K562 (cell line): ENCODE results near the gene GFRA1. TPM values are rescaled to one million over a fixed set of nuclear protein-coding genes. Genes with fewer than 3 reads are reported as not detected.

Experiments
- ATAC-seq: fragments of 200-7000 bp; cut with Tn5 transposase; 3 replicates; pipeline ENCODE4 v1.9.1; 2020; ENCODE audit warnings: moderate library complexity
- BruUV-seq: library from RNA; stranded (reverse); fragments of 400-500 nt; replicated peaks from 2 replicates; lab custom pipeline; 2021; lab: Mats Ljungman, UMichigan
- CTCF ChIA-PET: fragments of 300-600 bp; formaldehyde crosslinking; extraction: SDS; loops from one replicate; lab custom pipeline; 2021; ENCODE audit warnings: low intra/inter-chr PET ratio; lab: Yijun Ruan, JAX
- POLR2A ChIA-PET: fragments of 300-600, 350-650 bp; sonication (Branson Sonifier 250); formaldehyde crosslinking; extraction: SDS; loops from one replicate; lab custom pipeline; 2021; ENCODE audit warnings: antibody characterized with exemption, inconsistent platforms; lab: Yijun Ruan, JAX
- DNase-seq, 4 experiments: peaks; one replicate each; pipeline versions ENCODE4 v3.0.0 to v3.0.0-alpha.2; 2011 to 2018; ENCODE audit warnings: low spot score in 3 of 4, mixed read lengths in 3 of 4; ENCODE audit errors: extremely low read depth in 1 of 4
- FAIRE-seq: peaks from 2 replicates; lab custom pipeline; 2011; peaks lifted over from hg19 to GRCh38; lab: Jason Lieb, UNC
- H2AFZ ChIP-seq: 2 replicates; pipeline ENCODE4 v1.6.0; 2011; ENCODE audit warnings: low read depth, low read length, control low read depth, inconsistent platforms
- H3K27ac ChIP-seq: fragments of 200-600 bp; 3 replicates; pipeline ENCODE4 v1.8.0; 2011; ENCODE audit warnings: low read depth, mild to moderate bottlenecking, control low read depth, inconsistent platforms, low read length, moderate library complexity, mixed read lengths; ENCODE audit errors: extremely low read depth
- H3K27me3 ChIP-seq, 2 experiments: fragments of 300-600 bp in 1 of 2; 2 replicates in 1 of 2; 3 replicates in 1 of 2; pipeline versions ENCODE4 v1.6.0 to v1.8.0; 2011; ENCODE audit warnings: inconsistent platforms in 2 of 2, low read length in 2 of 2, mild to moderate bottlenecking in 1 of 2, mixed read lengths in 1 of 2, moderate library complexity in 1 of 2; ENCODE audit not compliant: control insufficient read depth in 2 of 2, insufficient read depth in 2 of 2
- H3K36me3 ChIP-seq: fragments of 300-600 bp; 3 replicates; pipeline ENCODE4 v1.8.0; 2011; ENCODE audit warnings: mild to moderate bottlenecking, low read length, inconsistent platforms; ENCODE audit not compliant: control insufficient read depth, insufficient read depth
- H3K4me1 ChIP-seq, 2 experiments: fragments of 200-600 bp in 1 of 2; replicated peaks in 1 of 2; 2 replicates in 1 of 2; 3 replicates in 1 of 2; pipeline versions ENCODE4 v1.5.1 to v1.8.0; 2011; ENCODE audit warnings: inconsistent platforms in 2 of 2, low read length in 2 of 2, mild to moderate bottlenecking in 1 of 2, mixed read lengths in 1 of 2, moderate library complexity in 1 of 2; ENCODE audit not compliant: control insufficient read depth in 2 of 2, insufficient read depth in 2 of 2
- H3K4me2 ChIP-seq: 2 replicates; pipeline ENCODE4 v1.6.1; 2011; ENCODE audit warnings: low read length, control low read depth, inconsistent platforms, mixed read lengths; ENCODE audit not compliant: insufficient read depth
- H3K4me3 ChIP-seq: fragments of 200-600 bp; sonication (generic), shearing (Covaris generic); 2 replicates; pipeline ENCODE4 v1.5.1; 2016; ENCODE audit warnings: control low read depth, inconsistent platforms
- H3K79me2 ChIP-seq: fragments of 200-600 bp; 3 replicates; pipeline ENCODE4 v1.8.0; 2011; ENCODE audit warnings: low read length, inconsistent platforms; ENCODE audit not compliant: control insufficient read depth, insufficient read depth
- H3K9ac ChIP-seq, 2 experiments: 2 replicates each; pipeline versions ENCODE4 v1.6.0 to v1.6.1; 2011; ENCODE audit warnings: low read depth in 2 of 2, low read length in 2 of 2, control low read depth in 1 of 2, inconsistent platforms in 1 of 2, mild to moderate bottlenecking in 1 of 2, mixed read lengths in 1 of 2; ENCODE audit not compliant: insufficient read depth in 1 of 2
- H3K9me1 ChIP-seq: one replicate; pipeline ENCODE4 v1.6.0; 2011; ENCODE audit warnings: inconsistent platforms, mild to moderate bottlenecking, low read length, moderate library complexity; ENCODE audit not compliant: control insufficient read depth, insufficient read depth
- H3K9me3 ChIP-seq: replicated peaks from 2 replicates; pipeline ENCODE4 v1.5.1; 2011; ENCODE audit warnings: low read depth, low read length, inconsistent platforms; ENCODE audit not compliant: control insufficient read depth, insufficient read depth
- H4K20me1 ChIP-seq: replicated peaks from 2 replicates; pipeline ENCODE4 v1.6.1; 2011; ENCODE audit warnings: low read length, inconsistent platforms, mixed read lengths; ENCODE audit not compliant: control insufficient read depth, insufficient read depth
- CTBP1 ChIP-seq: fragments of 450-650 bp; IDR thresholded peaks from 2 replicates; pipeline ENCODE4 v1.6.1; 2016; ENCODE audit warnings: borderline replicate concordance
- TCFL5 ChIP-seq: fragments of 250-450 bp; sonication (Bioruptor Pico); conservative IDR thresholded peaks from 2 replicates; pipeline ENCODE4 v1.6.1; 2021; ENCODE audit warnings: mild to moderate bottlenecking, moderate library complexity, matching md5 sums
- ZBTB49 ChIP-seq: sonication (generic); formaldehyde crosslinking; IDR thresholded peaks from 2 replicates; pipeline ENCODE4 v1.8.0; 2022; ENCODE audit warnings: missing genetic modification reagents, mild to moderate bottlenecking, borderline replicate concordance
- ZNF224 ChIP-seq: sonication (generic); formaldehyde crosslinking; IDR thresholded peaks from 2 replicates; pipeline ENCODE4 v1.8.0; 2022; ENCODE audit warnings: mild to moderate bottlenecking, missing genetic modification reagents
- WGBS: fragments of 100-300 bp; shearing (Covaris generic); methylation state at CpG from one replicate; pipeline ENCODE4 v1.1.6; 2016; ENCODE audit warnings: low coverage, mixed read lengths; ENCODE audit not compliant: insufficient coverage; ENCODE audit errors: missing lambda C conversion rate; 5-methylcytosine and 5-hydroxymethylcytosine counted together
- in situ Hi-C: fragments of 300-500 bp; cut with MboI; formaldehyde crosslinking; loops from 4 replicates; pipeline ENCODE4 v1.15.0; 2018; ENCODE audit warnings: inconsistent platforms, mixed read lengths
- intact Hi-C: fragments of 100-400 bp; cut with micrococcal nuclease; formaldehyde crosslinking; loops from 2 replicates; pipeline ENCODE4 v1.14.2; 2022
- polyA plus RNA-seq, 8 experiments: library from polyadenylated mRNA; depleted of rRNA in 4 of 8; stranded (reverse) in 5 of 8; unstranded in 3 of 8; fragments of >200 nt; fragmentation: Nextera tagmentation in 2 of 8; fragmentation: Illumina TruSeq in 1 of 8; extraction: Ambion mirVana in 2 of 8; extraction: Trizol in 1 of 8; gene quantifications; 2 replicates each; pipeline versions ENCODE4 v1.2.1 to v1.2.3, GENCODE V29; 2011 to 2014; ENCODE audit warnings: inconsistent platforms in 1 of 8, missing spikeins in 1 of 8
- total RNA-seq, 7 experiments: library from RNA; depleted of rRNA in 6 of 7; stranded (reverse); fragments of >200 nt in 6 of 7; fragmentation: Illumina TruSeq in 2 of 7; extraction: Trizol in 2 of 7; gene quantifications; 2 replicates each; pipeline versions ENCODE4 v1.2.1 to v1.2.3, GENCODE V29; 2011 to 2021; ENCODE audit warnings: low replicate concordance in 1 of 7

GFRA1 gene
- total and polyA plus RNA-seq, 9 of the 15 experiments (the other 6 are each of a cell fraction or from before 2014, with no cell fraction given), result 0.04 TPM; not detected in 8

GRCh38 chr10:116239229-116239628 lies 33.8 kb downstream of the GFRA1 start:
- intact Hi-C loops (no loop called here), in situ Hi-C loops (no loop called here)
- H3K9ac ChIP-seq, result no peak overlapping the region
- no peak overlapping the region for H2AFZ ChIP-seq
- H3K79me2 ChIP-seq, result no peaks in the 10 kb centered on the region
- BruUV-seq, result no TSS peak
- H3K27me3 ChIP-seq, result no peaks in the 10 kb centered on the region
- H3K36me3 ChIP-seq, result no peaks in the 10 kb centered on the region
- ATAC-seq (no peak), FAIRE-seq (no peak), DNase-seq (no peak)
- TF ChIP-seq ZBTB49 (CRISPR knock-in tag) (no peak), TCFL5 (no peak), CTBP1 (no peak), ZNF224 (no peak)
- CTCF ChIA-PET, result no interaction called here
- H3K27ac ChIP-seq, result no peak overlapping the region
- no peak overlapping the region for H3K4me2 ChIP-seq
- H4K20me1 ChIP-seq, result no peaks in the 10 kb centered on the region
- no peaks in the 10 kb centered on the region for H3K9me3 ChIP-seq
- POLR2A ChIA-PET, result no interaction called here
- H3K4me3 ChIP-seq, result no peak overlapping the region
- H3K4me1 ChIP-seq, result no peaks in the 10 kb centered on the region; a peak in 1 of 5 replicates
- 0% methylated on average over 4 of the region's 4 CpGs for WGBS
- H3K9me1 ChIP-seq, result no peaks in the 10 kb centered on the region
